ENCODE data around the gene UCHL1. TPM values are rescaled to one million over a fixed set of nuclear protein-coding genes. Genes with fewer than 3 reads are reported as not detected.
"Not testable (repeated sequence)": the region's sequence is repeated elsewhere in the genome, so short reads cannot be mapped to it uniquely, and the experiment has no call there.

The UCHL1 gene
- total RNA-seq, 4 donors from 2014 or later = 24.8 to 176 (median 71.0) TPM

- H3K4me1 ChIP-seq = no peaks in the 10 kb centered on the region
- DNase-seq = no peak
- no peak for TF ChIP-seq CTCF (IDR thresholded peaks at IDR 0.05 in 4 of 5, conservative IDR thresholded peaks at IDR 0.05 in 1 of 5)
- no peak for TF ChIP-seq POLR2A (IDR thresholded peaks at IDR 0.05)
- no peak overlapping the region for H3K4me3 ChIP-seq
- intact Hi-C loops (cut with DNase I; ENCODE audit: low total_unique reads) = no loop called here
- no peaks in the 10 kb centered on the region for H3K9me3 ChIP-seq
- H3K36me3 ChIP-seq = no peaks in the 10 kb centered on the region
- ATAC-seq = no peak
- H3K27me3 ChIP-seq = no peaks in the 10 kb centered on the region
- in situ Hi-C loops (cut with MboI; ENCODE audit: low sequenced_read_pairs in 4 of 4) = no loop called here
- no peak overlapping the region for H3K27ac ChIP-seq
These were observed 13.0 kb downstream of the UCHL1 start for GRCh38 chr4:41269682-41270081.

- DNase-seq; H3K27ac ChIP-seq; ATAC-seq; H3K4me1 ChIP-seq; H3K9me3 ChIP-seq; intact Hi-C loops (cut with DNase I; ENCODE audit: low total_unique reads); H3K36me3 ChIP-seq; H3K4me3 ChIP-seq; H3K27me3 ChIP-seq: not testable (repeated sequence)
- in situ Hi-C loops (cut with MboI; ENCODE audit: low sequenced_read_pairs in 4 of 4) = loop anchor here in 1 of 4 donors (25.0 kb wide), 1 partner anchor 611 kb away; no protein-coding TSS in a partner anchor
These were observed 19.2 kb downstream of the UCHL1 start for GRCh38 chr4:41275931-41276330.

- Histone ChIP-seq H3K4me1 (no peaks in the 10 kb centered on the region), H3K9me3 (no peaks in the 10 kb centered on the region), H3K27ac (no peak overlapping the region), H3K27me3 (no peaks in the 10 kb centered on the region), H3K4me3 (no peak overlapping the region), H3K36me3 (no peaks in the 10 kb centered on the region)
- ATAC-seq (no peak), DNase-seq (no peak)
- TF ChIP-seq POLR2A (IDR thresholded peaks at IDR 0.05) (no peak), CTCF (IDR thresholded peaks at IDR 0.05 in 4 of 5, conservative IDR thresholded peaks at IDR 0.05 in 1 of 5) (no peak)
- in situ Hi-C loops (cut with MboI; ENCODE audit: low sequenced_read_pairs in 4 of 4) = loop anchor here (5.0 to 25.0 kb wide), 6 partner anchors 65 to 607 kb away; no protein-coding TSS in a partner anchor
- intact Hi-C loops (cut with DNase I; ENCODE audit: low total_unique reads) = loop anchor here (5.0 to 10.0 kb wide), 4 partner anchors 82 to 605 kb away; partner anchors contain the start of gene LIMCH1
These were observed 23.3 kb downstream of the UCHL1 start for GRCh38 chr4:41280010-41280409.

- Histone ChIP-seq H3K36me3 (no peaks in the 10 kb centered on the region), H3K9me3 (no peaks in the 10 kb centered on the region), H3K4me1 (no peaks in the 10 kb centered on the region), H3K27ac (no peak overlapping the region), H3K27me3 (no peaks in the 10 kb centered on the region), H3K4me3 (no peak overlapping the region)
- ATAC-seq = peak; percentile 99 to 100
- TF ChIP-seq CTCF (IDR thresholded peaks at IDR 0.05 in 4 of 5, conservative IDR thresholded peaks at IDR 0.05 in 1 of 5) (peak; percentile 84 to 91 (median 88)), POLR2A (IDR thresholded peaks at IDR 0.05) (no peak)
- peak; percentile 9 to 21 for DNase-seq
- intact Hi-C loops (cut with DNase I; ENCODE audit: low total_unique reads) = loop anchor here (1.0 to 10.0 kb wide), 5 partner anchors 81 to 604 kb away; partner anchors contain the start of gene LIMCH1
- in situ Hi-C loops (cut with MboI; ENCODE audit: low sequenced_read_pairs in 4 of 4) = loop anchor here (5.0 to 25.0 kb wide), 6 partner anchors 64 to 606 kb away; no protein-coding TSS in a partner anchor
These were observed 24.4 kb downstream of the UCHL1 start for GRCh38 chr4:41281038-41281634.

DNA sequence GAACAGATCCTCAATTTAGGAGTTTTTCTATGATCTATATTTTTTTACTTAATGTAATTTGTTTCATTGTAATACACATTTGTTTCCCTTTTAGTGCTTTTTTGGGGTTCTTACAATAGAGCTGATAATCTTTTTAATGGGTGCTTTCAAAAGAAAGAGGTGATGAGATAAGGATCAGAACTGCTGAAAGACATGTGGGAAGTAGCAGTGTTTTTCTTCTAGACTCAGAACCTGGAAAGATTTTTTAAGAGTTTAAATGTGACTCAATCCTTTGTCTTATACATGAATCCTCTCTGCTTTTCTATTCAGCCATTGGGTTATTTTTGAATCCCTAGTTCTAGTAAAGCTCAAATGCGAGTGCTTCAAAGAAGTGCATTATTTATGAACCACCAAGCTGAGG lies 25.6 kb downstream of the UCHL1 start:
- H3K27ac ChIP-seq = no peak overlapping the region
- no peaks in the 10 kb centered on the region for H3K27me3 ChIP-seq
- in situ Hi-C loops (cut with MboI; ENCODE audit: low sequenced_read_pairs in 4 of 4) (loop anchor here (5.0 to 25.0 kb wide), 6 partner anchors 62 to 605 kb away; no protein-coding TSS in a partner anchor), intact Hi-C loops (cut with DNase I; ENCODE audit: low total_unique reads) (loop anchor here (5.0 to 10.0 kb wide), 4 partner anchors 80 to 602 kb away; partner anchors contain the start of gene LIMCH1)
- ATAC-seq = no peak
- no peaks in the 10 kb centered on the region for H3K36me3 ChIP-seq
- H3K4me1 ChIP-seq = no peaks in the 10 kb centered on the region
- no peak for DNase-seq
- no peak for TF ChIP-seq POLR2A (IDR thresholded peaks at IDR 0.05)
- no peak for TF ChIP-seq CTCF (IDR thresholded peaks at IDR 0.05 in 4 of 5, conservative IDR thresholded peaks at IDR 0.05 in 1 of 5)
- H3K9me3 ChIP-seq = no peaks in the 10 kb centered on the region
- H3K4me3 ChIP-seq = no peak overlapping the region

All from gastrocnemius medialis (tissue), 4 donors.